Panc1 (cell line): ENCODE measurements around the gene WDFY1. TPM values are rescaled to one million over a fixed set of nuclear protein-coding genes. Genes with fewer than 3 reads are reported as not detected.

ENCODE experiments used
- ATAC-seq: fragments of 200-7000 bp; cut with Tn5 transposase; 2 replicates; pipeline ENCODE4 v1.9.1; 2020; ENCODE audit warnings: mild to moderate bottlenecking, moderate library complexity
- BruUV-seq: library from RNA; stranded (reverse); fragments of 400-500 nt; replicated peaks from 2 replicates; lab custom pipeline; 2021; lab: Mats Ljungman, UMichigan
- CTCF ChIA-PET: fragments of 300-600 bp; sonication (Branson Sonifier 250); formaldehyde crosslinking; loops from one replicate; lab custom pipeline; 2022; ENCODE audit warnings: antibody characterized with exemption; lab: Charles Lee
- POLR2A ChIA-PET: fragments of 300-600 bp; sonication (Branson Sonifier 250); formaldehyde crosslinking; loops from one replicate; lab custom pipeline; 2022; ENCODE audit warnings: antibody characterized with exemption; lab: Charles Lee
- DNase-seq: peaks from one replicate; pipeline ENCODE4 v3.0.0-alpha.2; 2010; ENCODE audit warnings: low read depth, low spot score
- H3K27ac ChIP-seq: 2 replicates; pipeline ENCODE4 v1.5.1; 2011; ENCODE audit warnings: mild to moderate bottlenecking, low read length, inconsistent platforms
- H3K27me3 ChIP-seq: fragments of 200-500 bp; sonication (Bioruptor generic); 2 replicates; pipeline ENCODE4 v1.6.0; 2014; ENCODE audit warnings: low read length, inconsistent platforms; ENCODE audit not compliant: control insufficient read depth, insufficient read depth
- H3K36me3 ChIP-seq: fragments of 200-500 bp; sonication (Bioruptor generic); 2 replicates; pipeline ENCODE4 v1.5.1; 2014; ENCODE audit warnings: inconsistent platforms, mild to moderate bottlenecking, low read length, moderate library complexity; ENCODE audit not compliant: control insufficient read depth, insufficient read depth
- H3K4me1 ChIP-seq: 2 replicates; pipeline ENCODE4 v1.5.1; 2011; ENCODE audit warnings: inconsistent platforms, mild to moderate bottlenecking, low read length, moderate library complexity; ENCODE audit not compliant: control insufficient read depth, insufficient read depth
- H3K4me3 ChIP-seq, 2 experiments: 2 replicates each; pipeline ENCODE4 v1.5.1; 2011 to 2012; ENCODE audit warnings: low read depth in 2 of 2, low read length in 2 of 2, mild to moderate bottlenecking in 2 of 2, inconsistent platforms in 1 of 2, moderate library complexity in 1 of 2
- H3K9me3 ChIP-seq: fragments of 200-500 bp; sonication (Bioruptor generic); 2 replicates; pipeline ENCODE4 v1.5.1; 2014; ENCODE audit warnings: low read depth, mild to moderate bottlenecking, inconsistent platforms, low read length, moderate library complexity; ENCODE audit not compliant: control insufficient read depth, insufficient read depth
- CTCF ChIP-seq: fragments of 450-650 bp; IDR thresholded peaks from 2 replicates; pipeline ENCODE4 v1.5.1; 2017; ENCODE audit warnings: mild to moderate bottlenecking
- POLR2AphosphoS5 ChIP-seq: IDR thresholded peaks from 2 replicates; pipeline ENCODE4 v1.6.1; 2012; ENCODE audit warnings: mild to moderate bottlenecking, low read depth, low read length, moderate library complexity
- REST ChIP-seq, 2 experiments: IDR thresholded peaks; 2 replicates each; pipeline ENCODE4 v1.6.1; 2011 to 2012; ENCODE audit warnings: low read depth in 2 of 2, control low read depth in 1 of 2, low read length in 1 of 2, mild to moderate bottlenecking in 1 of 2, moderate library complexity in 1 of 2; ENCODE audit not compliant: insufficient read depth in 1 of 2
- SIN3A ChIP-seq: IDR thresholded peaks from 2 replicates; pipeline ENCODE4 v1.6.1; 2012; ENCODE audit warnings: low read depth, mild to moderate bottlenecking, low read length, moderate library complexity, borderline replicate concordance; ENCODE audit not compliant: insufficient read depth
- TCF7L2 ChIP-seq: IDR thresholded peaks from 2 replicates; pipeline ENCODE4 v1.6.1; 2011; ENCODE audit warnings: mild to moderate bottlenecking, low read depth, low read length, inconsistent platforms
- in situ Hi-C: cut with HindIII; loops from 2 replicates; pipeline ENCODE4 v1.10.0; 2016; ENCODE audit warnings: low sequenced_read_pairs, low pct_unique_long_range_greater_than_20kb
- intact Hi-C: fragments of 100-400 bp; cut with micrococcal nuclease; formaldehyde crosslinking; loops from one replicate; pipeline ENCODE4 v1.10.0; 2022; ENCODE audit not compliant: unreplicated experiment
- total RNA-seq: library from RNA; stranded (reverse); gene quantifications from one replicate; pipeline ENCODE4 v1.2.1, GENCODE V29; 2021; ENCODE audit not compliant: unreplicated experiment

WDFY1 gene
- total RNA-seq, 1 experiment from 2014 or later = 48.5 TPM

GRCh38 chr2:223993634-223994232 is 48.6 kb upstream of the WDFY1 start:
- TF ChIP-seq CTCF (peak; percentile 84), POLR2AphosphoS5 (no peak)
- H3K27me3 ChIP-seq = no peaks in the 10 kb centered on the region
- no peak overlapping the region for H3K4me3 ChIP-seq
- ChIA-PET POLR2A (no interaction called here), CTCF (interaction anchor here (1.6 to 3.5 kb wide), 2 partner anchors 24 to 290 kb away, joined by 8 to 43 read pairs; no protein-coding TSS in a partner anchor)
- in situ Hi-C loops = no loop called here
- peak; percentile 83 for ATAC-seq
- no TSS peak for BruUV-seq
- no peaks in the 10 kb centered on the region for H3K4me1 ChIP-seq
- DNase-seq = peak; percentile 73
- no peaks in the 10 kb centered on the region for H3K36me3 ChIP-seq
- intact Hi-C loops = loop anchor here (1.0 kb wide), 1 partner anchor 291 kb away; no protein-coding TSS in a partner anchor
- no peak overlapping the region for H3K27ac ChIP-seq
- H3K9me3 ChIP-seq = no peaks in the 10 kb centered on the region

- Histone ChIP-seq H3K9me3 (no peaks in the 10 kb centered on the region), H3K4me1 (no peaks in the 10 kb centered on the region), H3K4me3 (no peak overlapping the region), H3K27me3 (peaks cover 7% of the 10 kb centered on the region; the same call in 1 of the 2 replicates), H3K27ac (no peak overlapping the region), H3K36me3 (no peaks in the 10 kb centered on the region)
- in situ Hi-C loops = no loop called here
- no peak for TF ChIP-seq REST (IDR thresholded peaks at IDR 0.05; ENCODE audit: insufficient read depth in 1 of 2, low read depth in 2 of 2, low read length in 1 of 2)
- TF ChIP-seq SIN3A = no peak
- no peak for TF ChIP-seq POLR2AphosphoS5
- no peak for TF ChIP-seq CTCF
- TF ChIP-seq TCF7L2 = no peak
- POLR2A ChIA-PET = no interaction called here
- CTCF ChIA-PET = interaction anchor here (3.5 kb wide), 1 partner anchor 292 kb away, joined by 43 read pairs; no protein-coding TSS in a partner anchor
- no peak for DNase-seq
- intact Hi-C loops = no loop called here
- no peak for ATAC-seq
- BruUV-seq = no TSS peak
Measured at GRCh38 chr2:223991611-223992010, 46.5 kb upstream of the WDFY1 start.
